ENCODE data around the gene FITM2.

The FITM2 gene

DNA sequence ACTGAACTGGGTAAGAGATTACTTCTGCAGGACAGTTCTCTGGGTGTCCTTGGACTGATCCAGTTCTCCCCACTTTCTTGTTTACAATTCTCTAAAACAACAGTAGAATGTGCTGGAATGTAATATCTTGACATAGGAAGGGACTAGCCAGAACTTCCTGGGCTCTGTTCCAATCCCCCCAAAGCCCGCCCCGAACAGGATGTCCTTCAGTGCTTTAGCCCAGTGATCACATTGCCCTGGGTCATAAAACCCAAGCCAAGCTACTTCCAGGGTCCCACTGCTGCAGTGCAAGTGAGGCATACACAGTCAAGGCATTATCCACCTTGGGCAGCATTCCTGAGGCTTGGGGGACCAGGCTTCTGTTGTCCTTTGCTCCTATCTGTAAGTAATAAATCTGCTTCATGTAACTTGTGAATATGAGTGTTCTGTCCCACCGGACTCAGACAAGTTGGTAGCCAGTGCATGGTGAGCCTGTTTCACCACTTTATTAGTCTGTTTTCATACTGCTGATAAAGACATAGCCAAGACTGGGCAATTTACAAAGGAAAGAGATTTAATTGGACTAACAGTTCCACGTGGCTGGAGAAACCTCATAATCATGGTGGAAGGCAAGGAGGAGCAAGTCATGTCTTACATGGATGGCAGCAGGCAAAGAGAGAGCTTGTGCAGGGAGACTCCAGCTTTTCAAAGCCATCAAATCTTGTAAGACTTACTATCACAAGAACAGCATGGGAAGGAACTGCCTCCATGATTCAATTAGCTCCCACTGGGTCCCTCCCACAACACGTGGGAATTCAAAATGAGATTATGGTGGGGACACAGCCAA, 23.5 kb downstream of the FITM2 start:
- in situ Hi-C loops (cut with MboI; ENCODE audit: low sequenced_read_pairs), result no loop called here

DNA sequence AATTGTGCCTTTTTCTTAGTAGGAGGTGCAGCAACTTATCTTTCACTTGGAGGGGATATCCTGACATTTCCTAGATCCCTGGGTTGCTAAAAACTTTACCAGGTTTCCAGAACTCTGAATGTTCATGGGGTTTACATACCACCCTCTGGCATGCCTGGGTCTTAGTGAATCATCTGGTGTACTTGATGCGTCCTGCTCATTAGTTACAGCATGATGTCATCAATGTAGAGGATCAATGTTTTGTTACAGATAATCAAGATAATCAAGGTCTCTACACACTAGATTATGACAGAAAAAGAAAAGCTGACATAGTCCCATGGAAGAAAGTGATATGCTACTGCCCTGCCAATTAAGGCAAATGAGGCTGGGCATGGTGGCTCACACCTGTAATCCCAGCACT, 27.0 kb downstream of the FITM2 start:
- in situ Hi-C loops (cut with MboI; ENCODE audit: low sequenced_read_pairs), result no loop called here

GRCh38 chr20:44282192-44282591, 28.8 kb downstream of the FITM2 start:
- in situ Hi-C loops (cut with MboI; ENCODE audit: low sequenced_read_pairs), result no loop called here

DNA sequence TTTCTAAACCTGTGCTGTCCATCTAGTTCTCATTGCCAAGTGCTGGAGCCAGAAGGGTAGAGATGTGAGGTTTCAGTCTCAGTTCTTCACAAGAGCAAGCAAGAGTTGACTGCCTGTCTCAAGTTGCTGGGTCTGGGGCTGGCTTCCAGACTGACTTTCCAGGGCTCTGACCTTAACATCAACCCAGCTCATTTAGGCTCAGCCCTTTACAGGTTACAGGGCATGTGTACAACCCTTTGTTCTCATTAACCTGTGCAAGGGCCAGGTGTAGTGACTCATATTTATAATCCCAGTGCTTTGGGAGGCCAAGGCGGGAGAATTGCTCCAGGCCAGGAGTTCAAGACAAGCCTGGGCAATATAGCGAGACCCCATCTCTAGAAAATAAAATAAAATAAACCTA, 30.6 kb downstream of the FITM2 start:
- in situ Hi-C loops (cut with MboI; ENCODE audit: low sequenced_read_pairs), result no loop called here

DNA sequence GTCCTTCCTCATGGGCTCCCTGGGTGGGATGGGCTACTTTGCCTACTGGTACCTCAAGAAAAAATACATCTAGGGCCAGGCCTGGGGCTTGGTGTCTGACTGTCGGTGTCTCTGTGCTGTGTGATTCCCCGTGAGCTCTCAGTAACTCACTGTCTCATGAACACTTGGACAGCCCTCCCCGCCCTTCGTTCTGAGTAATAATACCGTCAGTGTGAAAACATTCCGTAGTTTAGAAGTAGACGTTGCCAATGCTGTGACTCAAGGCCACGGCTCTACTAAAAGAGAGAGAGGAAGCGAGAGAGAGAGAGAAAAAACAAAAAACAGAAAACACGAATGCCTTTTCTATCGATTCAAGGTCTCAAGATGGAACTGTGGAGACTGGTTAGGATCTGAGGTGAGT, 31.8 kb downstream of the FITM2 start:
- in situ Hi-C loops (cut with MboI; ENCODE audit: low sequenced_read_pairs), result no loop called here

GRCh38 chr20:44274303-44275017, 36.5 kb downstream of the FITM2 start:
- in situ Hi-C loops (cut with MboI; ENCODE audit: low sequenced_read_pairs), result no loop called here

- in situ Hi-C loops (cut with MboI; ENCODE audit: low sequenced_read_pairs), result no loop called here
Measured at GRCh38 chr20:44273231-44274215, 37.5 kb downstream of the FITM2 start.

- in situ Hi-C loops (cut with MboI; ENCODE audit: low sequenced_read_pairs), result no loop called here
Measured at GRCh38 chr20:44271915-44272663, 38.9 kb downstream of the FITM2 start.

- in situ Hi-C loops (cut with MboI; ENCODE audit: low sequenced_read_pairs), result no loop called here
Measured at GRCh38 chr20:44268802-44269201, 42.2 kb downstream of the FITM2 start.

GRCh38 chr20:44264287-44264686, 46.7 kb downstream of the FITM2 start:
- in situ Hi-C loops (cut with MboI; ENCODE audit: low sequenced_read_pairs), result no loop called here

DNA sequence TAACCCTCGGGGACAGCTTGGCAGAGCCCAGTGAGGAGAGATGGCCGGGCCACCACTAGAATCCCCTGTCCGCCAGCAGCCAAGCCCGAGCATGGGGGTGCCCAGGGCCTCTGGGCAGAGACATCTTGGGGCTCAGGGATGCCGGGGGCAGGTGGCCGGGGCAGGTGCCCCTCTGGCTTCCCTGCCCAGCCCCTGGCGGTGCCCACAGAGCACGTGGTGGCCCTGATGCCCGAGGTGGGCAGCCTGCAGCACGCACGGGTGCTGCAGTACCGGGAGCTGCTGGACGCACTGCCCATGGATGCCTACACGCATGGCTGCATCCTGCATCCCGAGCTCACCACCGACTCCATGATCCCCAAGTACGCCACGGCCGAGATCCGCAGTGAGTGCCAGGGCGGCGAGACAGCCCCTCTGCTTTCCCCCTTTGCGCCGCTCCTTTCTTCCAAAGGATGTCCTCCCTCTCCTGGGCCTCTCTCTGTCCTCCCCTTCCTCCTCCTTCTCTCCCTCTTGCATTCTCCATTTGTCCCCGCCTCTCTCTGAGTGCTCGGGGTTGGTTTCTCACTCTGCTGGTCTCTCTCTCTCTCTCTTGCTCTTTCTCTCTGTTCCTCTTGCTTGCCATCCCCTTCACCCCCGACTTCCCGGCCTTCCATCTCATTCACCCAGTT, 52.6 kb downstream of the FITM2 start:
- in situ Hi-C loops (cut with MboI; ENCODE audit: low sequenced_read_pairs), result no loop called here

DNA sequence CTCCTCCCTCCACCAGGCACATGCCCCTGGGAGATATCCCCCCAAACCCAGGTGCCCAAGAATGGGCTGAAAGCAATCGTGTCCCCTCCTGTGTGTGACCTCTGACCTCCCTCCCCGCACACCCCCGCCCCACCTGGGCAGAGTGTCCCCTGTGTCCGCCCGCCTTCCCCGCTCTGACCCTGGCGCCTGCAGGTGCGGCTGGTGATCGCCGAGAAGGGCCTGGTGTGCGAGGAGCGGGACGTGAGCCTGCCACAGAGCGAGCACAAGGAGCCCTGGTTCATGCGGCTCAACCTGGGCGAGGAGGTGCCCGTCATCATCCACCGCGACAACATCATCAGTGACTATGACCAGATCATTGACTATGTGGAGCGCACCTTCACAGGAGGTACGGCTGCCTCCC, 54.0 kb downstream of the FITM2 start:
- in situ Hi-C loops (cut with MboI; ENCODE audit: low sequenced_read_pairs), result no loop called here

GRCh38 chr20:44255942-44256341, 55.1 kb downstream of the FITM2 start:
- in situ Hi-C loops (cut with MboI; ENCODE audit: low sequenced_read_pairs), result no loop called here

DNA sequence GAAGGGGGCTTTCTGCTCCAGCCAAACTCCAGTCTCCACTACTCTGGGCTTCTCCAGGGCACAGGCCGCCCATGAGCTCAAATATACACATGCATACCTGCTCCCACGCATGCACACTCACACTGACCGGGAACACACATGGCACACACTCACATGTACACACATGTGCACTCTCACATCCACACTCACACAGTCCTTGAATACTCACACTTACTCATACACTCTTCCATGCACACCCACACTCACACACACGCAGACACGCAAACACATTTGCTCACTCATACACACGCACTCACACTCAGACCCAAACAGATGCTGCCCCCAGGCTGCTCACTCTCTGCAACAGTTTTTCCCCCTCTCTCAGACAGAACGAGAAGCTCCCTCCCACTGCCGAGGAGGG, 56.9 kb downstream of the FITM2 start:
- in situ Hi-C loops (cut with MboI; ENCODE audit: low sequenced_read_pairs), result no loop called here

GRCh38 chr20:44253528-44253927, 57.5 kb downstream of the FITM2 start:
- in situ Hi-C loops (cut with MboI; ENCODE audit: low sequenced_read_pairs), result no loop called here

All from hTERT RPE-1 (cell line).